H9 (cell line): ENCODE results near the gene PCDHGB2. TPM values are rescaled to one million over a fixed set of nuclear protein-coding genes. Genes with fewer than 3 reads are reported as not detected.
A peak's percentile ranks its signal among the peaks of the same experiment; 100 is the strongest.

Experiments
- DNase-seq: peaks from one replicate; pipeline ENCODE4 v3.0.0-alpha.2; 2017
- H2AFZ ChIP-seq: one replicate; pipeline ENCODE4 v1.6.1; 2013; ENCODE audit warnings: mild to moderate bottlenecking, low read length, control low read depth, moderate library complexity
- H2AK5ac ChIP-seq: 2 replicates; pipeline ENCODE4 v1.6.1; 2013; ENCODE audit warnings: low read length, control low read depth, mixed read lengths; ENCODE audit not compliant: insufficient read length
- H2BK120ac ChIP-seq: one replicate; pipeline ENCODE4 v1.6.1; 2013; ENCODE audit warnings: low read depth, mild to moderate bottlenecking, low read length, control low read depth, inconsistent platforms; ENCODE audit not compliant: poor library complexity, severe bottlenecking
- H2BK12ac ChIP-seq: 2 replicates; pipeline ENCODE4 v1.6.1; 2013; ENCODE audit warnings: low read length, control low read depth, mixed read lengths, low read depth; ENCODE audit not compliant: insufficient read length
- H2BK15ac ChIP-seq: 2 replicates; pipeline ENCODE4 v1.6.1; 2013; ENCODE audit warnings: low read depth, low read length, control low read depth
- H2BK20ac ChIP-seq: one replicate; pipeline ENCODE4 v1.6.1; 2013; ENCODE audit warnings: low read depth, mild to moderate bottlenecking, low read length, control low read depth, inconsistent platforms; ENCODE audit not compliant: poor library complexity, severe bottlenecking
- H2BK5ac ChIP-seq: 2 replicates; pipeline ENCODE4 v1.6.1; 2013; ENCODE audit warnings: low read length, control low read depth, mixed read lengths; ENCODE audit not compliant: insufficient read length
- H3K14ac ChIP-seq: 2 replicates; pipeline ENCODE4 v1.6.1; 2013; ENCODE audit warnings: low read length, control low read depth; ENCODE audit not compliant: insufficient read depth
- H3K18ac ChIP-seq: 2 replicates; pipeline ENCODE4 v1.6.1; 2013; ENCODE audit warnings: low read depth, mild to moderate bottlenecking, mixed read lengths, low read length, control low read depth; ENCODE audit not compliant: insufficient read length
- H3K23ac ChIP-seq: 2 replicates; pipeline ENCODE4 v1.6.1; 2013; ENCODE audit warnings: low read length, control low read depth, mixed read lengths, low read depth; ENCODE audit not compliant: insufficient read length
- H3K23me2 ChIP-seq: 2 replicates; pipeline ENCODE4 v1.6.1; 2013; ENCODE audit warnings: low read depth, mild to moderate bottlenecking, mixed read lengths, low read length, control low read depth; ENCODE audit not compliant: insufficient read length, poor library complexity, severe bottlenecking
- H3K27ac ChIP-seq: 2 replicates; pipeline ENCODE4 v1.5.1; 2013; ENCODE audit warnings: low read length, control low read depth, mixed read lengths, low read depth; ENCODE audit not compliant: insufficient read length
- H3K27me3 ChIP-seq: 2 replicates; pipeline ENCODE4 v1.6.1; 2013; ENCODE audit warnings: low read length, control low read depth, inconsistent platforms; ENCODE audit not compliant: insufficient read depth
- H3K4ac ChIP-seq: 2 replicates; pipeline ENCODE4 v1.6.1; 2013; ENCODE audit warnings: low read depth, mild to moderate bottlenecking, control low read depth, inconsistent platforms, low read length, moderate library complexity
- H3K4me1 ChIP-seq: 2 replicates; pipeline ENCODE4 v1.6.1; 2013; ENCODE audit warnings: low read length, control low read depth, inconsistent platforms; ENCODE audit not compliant: insufficient read depth
- H3K4me2 ChIP-seq: 2 replicates; pipeline ENCODE4 v1.6.1; 2013; ENCODE audit warnings: low read length, control low read depth, mixed read lengths; ENCODE audit not compliant: insufficient read length, insufficient read depth
- H3K56ac ChIP-seq: 2 replicates; pipeline ENCODE4 v1.6.1; 2013; ENCODE audit warnings: low read depth, mild to moderate bottlenecking, mixed read lengths, low read length, control low read depth; ENCODE audit not compliant: insufficient read length
- H3K79me1 ChIP-seq: 2 replicates; pipeline ENCODE4 v1.6.1; 2013; ENCODE audit warnings: low read depth, mild to moderate bottlenecking, moderate library complexity, low read length, control low read depth, inconsistent platforms; ENCODE audit not compliant: insufficient read depth, poor library complexity, severe bottlenecking
- H3K79me2 ChIP-seq: 2 replicates; pipeline ENCODE4 v1.6.1; 2013; ENCODE audit warnings: low read length, control low read depth, inconsistent platforms; ENCODE audit not compliant: insufficient read depth
- H3K9ac ChIP-seq: 2 replicates; pipeline ENCODE4 v1.6.1; 2013; ENCODE audit warnings: low read length, control low read depth, mixed read lengths; ENCODE audit not compliant: insufficient read length; ENCODE audit errors: extremely low read depth
- H3K9me3 ChIP-seq: one replicate; pipeline ENCODE4 v1.6.1; 2013; ENCODE audit warnings: low read depth, low read length, inconsistent platforms; ENCODE audit not compliant: control insufficient read depth
- H3T11ph ChIP-seq: one replicate; pipeline ENCODE4 v1.6.1; 2013; ENCODE audit warnings: mild to moderate bottlenecking, low read length, control low read depth, inconsistent platforms
- H4K20me1 ChIP-seq: one replicate; pipeline ENCODE4 v1.6.1; 2013; ENCODE audit not compliant: control insufficient read depth, insufficient read length, insufficient read depth
- H4K5ac ChIP-seq: 2 replicates; pipeline ENCODE4 v1.6.1; 2013; ENCODE audit warnings: low read depth, mild to moderate bottlenecking, mixed read lengths, low read length, control low read depth; ENCODE audit not compliant: insufficient read length
- H4K8ac ChIP-seq: replicated peaks from 2 replicates; pipeline ENCODE4 v1.6.1; 2013; ENCODE audit warnings: low read length, control low read depth, mixed read lengths, low read depth; ENCODE audit not compliant: insufficient read length
- H4K91ac ChIP-seq: 2 replicates; pipeline ENCODE4 v1.6.1; 2013; ENCODE audit warnings: low read depth, mild to moderate bottlenecking, moderate library complexity, mixed read lengths, low read length, control low read depth; ENCODE audit not compliant: insufficient read length
- H3K27ac Mint-ChIP-seq, 3 experiments: 2 replicates in 2 of 3; 3 replicates in 1 of 3; pipeline ENCODE4 v1.8.0; 2020 to 2021; ENCODE audit warnings: mixed read lengths in 3 of 3, mild to moderate bottlenecking in 1 of 3, moderate library complexity in 1 of 3
- H3K27me3 Mint-ChIP-seq: 2 replicates; pipeline ENCODE4 v1.8.0; 2021; ENCODE audit warnings: low read depth, mild to moderate bottlenecking, moderate library complexity, mixed read lengths
- H3K36me3 Mint-ChIP-seq, 3 experiments: 2 replicates in 2 of 3; 3 replicates in 1 of 3; pipeline ENCODE4 v1.8.0; 2020 to 2021; ENCODE audit warnings: low read depth in 3 of 3, mixed read lengths in 3 of 3; ENCODE audit not compliant: insufficient read depth in 1 of 3
- H3K4me1 Mint-ChIP-seq, 2 experiments: 2 replicates each; pipeline ENCODE4 v1.8.0; 2020; ENCODE audit warnings: mixed read lengths in 2 of 2
- H3K4me3 Mint-ChIP-seq, 2 experiments: 2 replicates in 1 of 2; 3 replicates in 1 of 2; pipeline ENCODE4 v1.8.0; 2020 to 2021; ENCODE audit warnings: mild to moderate bottlenecking in 2 of 2, mixed read lengths in 2 of 2, moderate library complexity in 1 of 2
- H3K9me3 Mint-ChIP-seq, 2 experiments: 2 replicates in 1 of 2; 3 replicates in 1 of 2; pipeline ENCODE4 v1.8.0; 2020; ENCODE audit warnings: mild to moderate bottlenecking in 2 of 2, mixed read lengths in 2 of 2, moderate library complexity in 1 of 2
- CTCF ChIP-seq: fragments of 200-600 bp; sonication (generic); conservative IDR thresholded peaks from 3 replicates; pipeline ENCODE4 v1.8.0; 2021; ENCODE audit warnings: antibody characterized with exemption, mild to moderate bottlenecking
- WGBS: extraction: QIAGEN DNeasy Blood & Tissue Kit; methylation state at CpG from one replicate; pipeline ENCODE4 v1.1.7; 2013; ENCODE audit warnings: missing lambda C conversion rate, low lambda C conversion rate, mixed read lengths; ENCODE audit not compliant: insufficient read length; ENCODE audit errors: extremely low coverage; 5-methylcytosine and 5-hydroxymethylcytosine counted together
- total RNA-seq: library from RNA; stranded (reverse); gene quantifications from 2 replicates; pipeline ENCODE4 v1.2.1, GENCODE V29; 2021

Gene PCDHGB2
- total RNA-seq, 1 experiment from 2014 or later, result 3.8 TPM

- Histone ChIP-seq H3K23me2 (no peaks in the 10 kb centered on the region), H3K9ac (no peak overlapping the region), H3K56ac (no peak overlapping the region), H3K14ac (no peak overlapping the region), H3K4ac (no peak overlapping the region), H2BK12ac (no peak overlapping the region), H2BK120ac (no peak overlapping the region), H4K91ac (no peak overlapping the region), H2AFZ (peak overlapping the region; percentile 35), H4K8ac (no peak overlapping the region), H3K4me1 (no peaks in the 10 kb centered on the region), H3K18ac (no peak overlapping the region), H3K9me3 (peaks cover 25% of the 10 kb centered on the region), H3K4me2 (no peak overlapping the region), H3K23ac (no peak overlapping the region), H3K27ac (no peak overlapping the region), H3T11ph (no peak overlapping the region), H4K20me1 (no peaks in the 10 kb centered on the region), H2BK15ac (no peak overlapping the region), H2BK20ac (no peak overlapping the region), H3K79me1 (no peaks in the 10 kb centered on the region), H4K5ac (no peak overlapping the region), H3K27me3 (no peaks in the 10 kb centered on the region), H2BK5ac (no peak overlapping the region), H2AK5ac (no peak overlapping the region), H3K79me2 (no peaks in the 10 kb centered on the region)
- Mint-ChIP-seq H3K4me1 (peaks cover 0 to 4% of the 10 kb centered on the region in 2 experiments; a peak in 2 of 4 replicates), H3K9me3 (peaks cover 61 to 72% of the 10 kb centered on the region in 2 experiments), H3K36me3 (peaks cover 15 to 47% (median 32%) of the 10 kb centered on the region in 3 experiments), H3K4me3 (no peak overlapping the region), H3K27ac (no peak overlapping the region), H3K27me3 (peaks cover 9% of the 10 kb centered on the region)
- no peak for TF ChIP-seq CTCF
- no CpG with 5 or more reads among the region's 31 CpGs for WGBS
- no peak for DNase-seq
These were observed 15.8 kb upstream of the PCDHGB2 start for GRCh38 chr5:141343953-141344463.
